K562 (cell line): ENCODE results near the gene ARMH3. TPM values are rescaled to one million over a fixed set of nuclear protein-coding genes. Genes with fewer than 3 reads are reported as not detected.

Experiments used
- ATAC-seq: fragments of 200-7000 bp; cut with Tn5 transposase; 3 replicates; pipeline ENCODE4 v1.9.1; 2020; ENCODE audit warnings: moderate library complexity
- BruUV-seq: library from RNA; stranded (reverse); fragments of 400-500 nt; replicated peaks from 2 replicates; lab custom pipeline; 2021; lab: Mats Ljungman, UMichigan
- CTCF ChIA-PET: fragments of 300-600 bp; formaldehyde crosslinking; extraction: SDS; loops from one replicate; lab custom pipeline; 2021; ENCODE audit warnings: low intra/inter-chr PET ratio; lab: Yijun Ruan, JAX
- POLR2A ChIA-PET: fragments of 300-600, 350-650 bp; sonication (Branson Sonifier 250); formaldehyde crosslinking; extraction: SDS; loops from one replicate; lab custom pipeline; 2021; ENCODE audit warnings: antibody characterized with exemption, inconsistent platforms; lab: Yijun Ruan, JAX
- DNase-seq, 4 experiments: peaks; one replicate each; pipeline versions ENCODE4 v3.0.0 to v3.0.0-alpha.2; 2011 to 2018; ENCODE audit warnings: low spot score in 3 of 4, mixed read lengths in 3 of 4; ENCODE audit errors: extremely low read depth in 1 of 4
- FAIRE-seq: peaks from 2 replicates; lab custom pipeline; 2011; peaks lifted over from hg19 to GRCh38; lab: Jason Lieb, UNC
- H2AFZ ChIP-seq: 2 replicates; pipeline ENCODE4 v1.6.0; 2011; ENCODE audit warnings: low read depth, low read length, control low read depth, inconsistent platforms
- H3K27ac ChIP-seq: fragments of 200-600 bp; 3 replicates; pipeline ENCODE4 v1.8.0; 2011; ENCODE audit warnings: low read depth, mild to moderate bottlenecking, control low read depth, inconsistent platforms, low read length, moderate library complexity, mixed read lengths; ENCODE audit errors: extremely low read depth
- H3K27me3 ChIP-seq, 2 experiments: fragments of 300-600 bp in 1 of 2; 2 replicates in 1 of 2; 3 replicates in 1 of 2; pipeline versions ENCODE4 v1.6.0 to v1.8.0; 2011; ENCODE audit warnings: inconsistent platforms in 2 of 2, low read length in 2 of 2, mild to moderate bottlenecking in 1 of 2, mixed read lengths in 1 of 2, moderate library complexity in 1 of 2; ENCODE audit not compliant: control insufficient read depth in 2 of 2, insufficient read depth in 2 of 2
- H3K36me3 ChIP-seq: fragments of 300-600 bp; 3 replicates; pipeline ENCODE4 v1.8.0; 2011; ENCODE audit warnings: mild to moderate bottlenecking, low read length, inconsistent platforms; ENCODE audit not compliant: control insufficient read depth, insufficient read depth
- H3K4me1 ChIP-seq, 2 experiments: fragments of 200-600 bp in 1 of 2; replicated peaks in 1 of 2; 2 replicates in 1 of 2; 3 replicates in 1 of 2; pipeline versions ENCODE4 v1.5.1 to v1.8.0; 2011; ENCODE audit warnings: inconsistent platforms in 2 of 2, low read length in 2 of 2, mild to moderate bottlenecking in 1 of 2, mixed read lengths in 1 of 2, moderate library complexity in 1 of 2; ENCODE audit not compliant: control insufficient read depth in 2 of 2, insufficient read depth in 2 of 2
- H3K4me2 ChIP-seq: 2 replicates; pipeline ENCODE4 v1.6.1; 2011; ENCODE audit warnings: low read length, control low read depth, inconsistent platforms, mixed read lengths; ENCODE audit not compliant: insufficient read depth
- H3K4me3 ChIP-seq: fragments of 200-600 bp; sonication (generic), shearing (Covaris generic); 2 replicates; pipeline ENCODE4 v1.5.1; 2016; ENCODE audit warnings: control low read depth, inconsistent platforms
- H3K79me2 ChIP-seq: fragments of 200-600 bp; 3 replicates; pipeline ENCODE4 v1.8.0; 2011; ENCODE audit warnings: low read length, inconsistent platforms; ENCODE audit not compliant: control insufficient read depth, insufficient read depth
- H3K9ac ChIP-seq, 2 experiments: 2 replicates each; pipeline versions ENCODE4 v1.6.0 to v1.6.1; 2011; ENCODE audit warnings: low read depth in 2 of 2, low read length in 2 of 2, control low read depth in 1 of 2, inconsistent platforms in 1 of 2, mild to moderate bottlenecking in 1 of 2, mixed read lengths in 1 of 2; ENCODE audit not compliant: insufficient read depth in 1 of 2
- H3K9me1 ChIP-seq: one replicate; pipeline ENCODE4 v1.6.0; 2011; ENCODE audit warnings: inconsistent platforms, mild to moderate bottlenecking, low read length, moderate library complexity; ENCODE audit not compliant: control insufficient read depth, insufficient read depth
- H3K9me3 ChIP-seq: replicated peaks from 2 replicates; pipeline ENCODE4 v1.5.1; 2011; ENCODE audit warnings: low read depth, low read length, inconsistent platforms; ENCODE audit not compliant: control insufficient read depth, insufficient read depth
- H4K20me1 ChIP-seq: replicated peaks from 2 replicates; pipeline ENCODE4 v1.6.1; 2011; ENCODE audit warnings: low read length, inconsistent platforms, mixed read lengths; ENCODE audit not compliant: control insufficient read depth, insufficient read depth
- EHMT2 ChIP-seq: fragments of 450-650 bp; IDR thresholded peaks from 2 replicates; pipeline ENCODE4 v1.6.1; 2018; ENCODE audit warnings: antibody characterized with exemption
- ELF1 ChIP-seq: fragments of 200-800 bp; sonication (Bioruptor generic); IDR thresholded peaks from 2 replicates; pipeline ENCODE4 v1.6.1; 2016; ENCODE audit warnings: missing genetic modification characterization, missing compliant biosample characterization
- ILF3 ChIP-seq: fragments of 450-650 bp; IDR thresholded peaks from 2 replicates; pipeline ENCODE4 v1.6.1; 2018; ENCODE audit warnings: antibody characterized with exemption, mild to moderate bottlenecking, moderate library complexity, borderline replicate concordance
- MYBL2 ChIP-seq, 2 experiments: fragments of 450-650 bp in 1 of 2; sonication (generic) in 1 of 2; formaldehyde crosslinking in 1 of 2; IDR thresholded peaks; 2 replicates each; pipeline versions ENCODE4 v1.6.1 to v1.8.1; 2017 to 2022; ENCODE audit warnings: borderline replicate concordance in 1 of 2, inconsistent platforms in 1 of 2, low read depth in 1 of 2, mild to moderate bottlenecking in 1 of 2, missing genetic modification reagents in 1 of 2, moderate library complexity in 1 of 2
- SETDB1 ChIP-seq: IDR thresholded peaks from one replicate; pipeline ENCODE4 v1.6.1; 2012; ENCODE audit warnings: low read length, control low read depth, inconsistent platforms
- ZBTB49 ChIP-seq: sonication (generic); formaldehyde crosslinking; IDR thresholded peaks from 2 replicates; pipeline ENCODE4 v1.8.0; 2022; ENCODE audit warnings: missing genetic modification reagents, mild to moderate bottlenecking, borderline replicate concordance
- ZKSCAN3 ChIP-seq: fragments of 250-450 bp; sonication (Bioruptor Pico); IDR thresholded peaks from 2 replicates; pipeline ENCODE4 v1.4.0; 2020
- ZNF3 ChIP-seq: fragments of 250-450 bp; sonication (Bioruptor Pico); IDR thresholded peaks from 2 replicates; pipeline ENCODE4 v1.5.0; 2021; ENCODE audit warnings: mild to moderate bottlenecking, moderate library complexity
- WGBS: fragments of 100-300 bp; shearing (Covaris generic); methylation state at CpG from one replicate; pipeline ENCODE4 v1.1.6; 2016; ENCODE audit warnings: low coverage, mixed read lengths; ENCODE audit not compliant: insufficient coverage; ENCODE audit errors: missing lambda C conversion rate; 5-methylcytosine and 5-hydroxymethylcytosine counted together
- in situ Hi-C: fragments of 300-500 bp; cut with MboI; formaldehyde crosslinking; loops from 4 replicates; pipeline ENCODE4 v1.15.0; 2018; ENCODE audit warnings: inconsistent platforms, mixed read lengths
- intact Hi-C: fragments of 100-400 bp; cut with micrococcal nuclease; formaldehyde crosslinking; loops from 2 replicates; pipeline ENCODE4 v1.14.2; 2022
- polyA plus RNA-seq, 8 experiments: library from polyadenylated mRNA; depleted of rRNA in 4 of 8; stranded (reverse) in 5 of 8; unstranded in 3 of 8; fragments of >200 nt; fragmentation: Nextera tagmentation in 2 of 8; fragmentation: Illumina TruSeq in 1 of 8; extraction: Ambion mirVana in 2 of 8; extraction: Trizol in 1 of 8; gene quantifications; 2 replicates each; pipeline versions ENCODE4 v1.2.1 to v1.2.3, GENCODE V29; 2011 to 2014; ENCODE audit warnings: inconsistent platforms in 1 of 8, missing spikeins in 1 of 8
- total RNA-seq, 7 experiments: library from RNA; depleted of rRNA in 6 of 7; stranded (reverse); fragments of >200 nt in 6 of 7; fragmentation: Illumina TruSeq in 2 of 7; extraction: Trizol in 2 of 7; gene quantifications; 2 replicates each; pipeline versions ENCODE4 v1.2.1 to v1.2.3, GENCODE V29; 2011 to 2021; ENCODE audit warnings: low replicate concordance in 1 of 7

The ARMH3 gene
- total and polyA plus RNA-seq, 9 of the 15 experiments (the other 6 are each of a cell fraction or from before 2014, with no cell fraction given), result 0.29 to 0.73 TPM; not detected in 7

DNA sequence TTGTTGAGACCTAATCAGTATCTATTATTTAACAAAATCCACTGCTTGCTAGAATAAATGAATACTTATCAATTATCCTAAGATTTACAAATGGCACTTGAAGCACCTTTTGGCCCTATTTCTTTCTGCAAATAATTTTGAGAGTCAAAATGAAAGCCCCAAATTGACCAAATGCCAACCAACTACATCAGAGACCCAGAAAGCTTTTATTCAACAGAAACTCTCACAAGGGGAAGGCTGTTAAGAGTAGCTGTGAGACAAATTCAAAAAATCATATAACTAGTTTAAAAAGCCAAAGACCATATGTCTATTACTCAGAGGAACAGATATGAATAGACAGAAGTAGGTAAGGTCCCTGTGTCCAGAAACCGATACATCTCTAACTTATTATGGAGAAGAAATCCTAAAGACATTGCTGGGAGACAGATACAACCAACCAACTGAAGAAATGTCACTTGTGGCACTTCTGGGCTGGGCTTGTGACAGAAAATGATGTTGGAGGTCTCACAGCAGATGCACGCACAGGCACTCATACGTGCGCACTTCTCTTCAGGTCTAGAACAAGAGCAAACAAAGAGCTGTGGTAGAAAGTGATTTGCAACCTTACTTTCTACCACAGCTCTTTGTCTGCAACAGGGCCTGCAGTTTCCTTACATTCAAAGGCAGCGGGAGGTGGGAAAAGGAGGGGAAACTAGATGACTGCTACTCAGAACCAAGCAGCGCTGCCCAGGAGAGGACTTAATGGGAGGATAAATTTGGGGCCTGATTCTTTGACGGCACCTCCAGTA, 153.7 kb downstream of the ARMH3 start:
- Histone ChIP-seq H4K20me1 (no peaks in the 10 kb centered on the region), H3K27me3 (no peaks in the 10 kb centered on the region), H3K36me3 (no peaks in the 10 kb centered on the region), H3K4me2 (no peak overlapping the region), H2AFZ (no peak overlapping the region), H3K79me2 (no peaks in the 10 kb centered on the region), H3K27ac (no peak overlapping the region), H3K4me3 (no peak overlapping the region), H3K4me1 (no peaks in the 10 kb centered on the region), H3K9me3 (no peaks in the 10 kb centered on the region), H3K9me1 (no peaks in the 10 kb centered on the region), H3K9ac (no peak overlapping the region)
- no CpG with 5 or more reads among the region's 7 CpGs for WGBS
- BruUV-seq, result no TSS peak
- no peak for DNase-seq
- intact Hi-C loops (no loop called here), in situ Hi-C loops (no loop called here)
- FAIRE-seq, result no peak
- ChIA-PET POLR2A (no interaction called here), CTCF (no interaction called here)
- TF ChIP-seq MYBL2 (IDR thresholded peaks at IDR 0.05; ENCODE audit: low read depth) (no peak), MYBL2 (CRISPR knock-in tag; IDR thresholded peaks at IDR 0.05; ENCODE audit: borderline replicate concordance) (no peak), ELF1 (no peak), ZBTB49 (no peak), ZKSCAN3 (CRISPR knock-in tag) (no peak), ZNF3 (CRISPR knock-in tag) (no peak), SETDB1 (no peak), ILF3 (no peak), EHMT2 (no peak)
- ATAC-seq, result no peak
